Heart left ventricle (tissue), 13 donors: Measurements from ENCODE around the gene SGPP2.

ENCODE experiments used
- POLR2A ChIP-seq, 2 donors: fragments of 450-650 bp; IDR thresholded peaks; one replicate each; pipeline ENCODE4 v1.6.1; 2017; ENCODE audit warnings: antibody characterized with exemption in 2 of 2, mild to moderate bottlenecking in 2 of 2, moderate library complexity in 2 of 2
- TF ChIP-seq, protein P1 (sequence below), 12 donors: fragments of 200-600 bp; sonication (generic) in 4 of 12; IDR thresholded peaks; one replicate each; pipeline versions ENCODE4 v1.5.0 to v1.8.0; 2018 to 2022; ENCODE audit warnings: antibody characterized with exemption in 12 of 12, mild to moderate bottlenecking in 5 of 12
- donor health status: ischemic (EF 13 %, LVEDD 7.1; RV severe dilation, severe dysfunction).
- donor health status: DM: no; HTN: yes; CAD: no.
- donor health status: DM: no; HTN: no; CAD: no.
- donor health status: ischemic (EF 25% LVEDD 6.9; RV normal size, moderate dysfunction).
- donor health status: ischemic (EF 25% LVEDD 5.7; RV mildly dilated, moderate dysfunction).
- donor health status: ischemic (EF 35%, LVEDD 5.7; RV mildly dilated, moderate dysfunction).
- donor health status: nonischemic (EF 11% LVEDD 7.7; RV severe dilation, severe dysfunction).
- donor health status: DM: yes; HTN: yes; CAD: no.
- donor health status: PGD.
- donor health status: ischemic (EF 29% LVEDD 5.4; RV normal size, mild dysfunction).
- donor health status: nonischemic (EF 23%, LVEDD 6.1; RV moderate dilation, normal function).

DNA sequence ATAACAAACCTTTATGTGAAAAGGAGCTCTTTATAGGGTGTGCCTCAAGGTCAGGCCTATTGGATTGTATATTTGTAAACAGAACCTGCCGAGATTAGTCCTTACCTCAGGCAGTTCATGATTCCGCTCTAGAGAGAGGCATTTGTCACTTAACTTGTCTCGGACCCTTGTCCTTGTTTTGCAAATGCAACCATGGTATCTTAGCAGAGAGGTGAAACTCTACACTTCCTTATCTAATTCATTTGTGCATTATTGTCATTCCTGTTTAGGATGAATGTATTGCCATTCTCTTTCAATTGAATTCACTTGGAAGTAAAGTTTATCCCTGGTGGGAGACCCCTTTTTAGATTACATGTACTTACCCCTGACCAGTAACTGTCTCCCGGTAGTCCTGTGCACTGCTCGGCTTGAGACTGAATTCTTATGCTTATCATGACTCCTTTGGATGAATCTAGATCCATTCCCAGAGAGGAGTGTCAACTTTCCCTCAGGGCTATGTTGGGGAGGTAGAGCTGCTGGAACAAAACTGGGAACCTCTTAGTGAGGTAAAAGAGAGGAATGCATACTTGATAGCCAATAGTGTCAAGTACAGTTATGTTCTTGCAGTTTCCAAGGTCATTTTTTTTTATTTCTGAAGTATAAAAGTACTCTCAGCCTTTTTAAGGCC, 46.6 kb downstream of the SGPP2 start:
- TF ChIP-seq, protein P1, sequence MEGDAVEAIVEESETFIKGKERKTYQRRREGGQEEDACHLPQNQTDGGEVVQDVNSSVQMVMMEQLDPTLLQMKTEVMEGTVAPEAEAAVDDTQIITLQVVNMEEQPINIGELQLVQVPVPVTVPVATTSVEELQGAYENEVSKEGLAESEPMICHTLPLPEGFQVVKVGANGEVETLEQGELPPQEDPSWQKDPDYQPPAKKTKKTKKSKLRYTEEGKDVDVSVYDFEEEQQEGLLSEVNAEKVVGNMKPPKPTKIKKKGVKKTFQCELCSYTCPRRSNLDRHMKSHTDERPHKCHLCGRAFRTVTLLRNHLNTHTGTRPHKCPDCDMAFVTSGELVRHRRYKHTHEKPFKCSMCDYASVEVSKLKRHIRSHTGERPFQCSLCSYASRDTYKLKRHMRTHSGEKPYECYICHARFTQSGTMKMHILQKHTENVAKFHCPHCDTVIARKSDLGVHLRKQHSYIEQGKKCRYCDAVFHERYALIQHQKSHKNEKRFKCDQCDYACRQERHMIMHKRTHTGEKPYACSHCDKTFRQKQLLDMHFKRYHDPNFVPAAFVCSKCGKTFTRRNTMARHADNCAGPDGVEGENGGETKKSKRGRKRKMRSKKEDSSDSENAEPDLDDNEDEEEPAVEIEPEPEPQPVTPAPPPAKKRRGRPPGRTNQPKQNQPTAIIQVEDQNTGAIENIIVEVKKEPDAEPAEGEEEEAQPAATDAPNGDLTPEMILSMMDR (IDR thresholded peaks at IDR 0.05): no peak
- TF ChIP-seq POLR2A (IDR thresholded peaks at IDR 0.05): no peak
